ENCODE data around the gene PGR.

The PGR gene

DNA sequence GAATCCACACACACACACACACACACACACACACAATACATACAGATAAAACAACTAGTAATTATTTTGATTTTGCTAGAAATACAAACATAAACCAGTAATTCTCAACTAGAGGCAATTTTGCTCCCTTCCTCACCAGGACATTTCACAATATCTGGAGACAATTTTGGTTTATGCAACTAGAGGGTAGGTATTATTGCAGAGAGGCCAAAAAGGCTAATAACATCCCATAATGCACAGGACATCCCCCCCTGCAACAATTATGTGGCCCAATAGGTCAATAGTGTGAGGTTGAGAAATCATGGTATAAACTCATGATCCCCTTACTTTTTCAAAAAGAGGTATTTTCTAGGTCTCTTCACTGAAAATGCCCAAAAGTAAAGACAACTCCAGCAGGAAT, 29.0 kb downstream of the PGR start:
- H3K9ac ChIP-seq (ENCODE audit: low read length): no peak overlapping the region
- H3K79me2 ChIP-seq (ENCODE audit: insufficient read depth, low read length): no peaks in the 10 kb centered on the region
- no peaks in the 10 kb centered on the region for H3K9me2 ChIP-seq (ENCODE audit: low read depth, low read length)
- H3K36me3 ChIP-seq (ENCODE audit: insufficient read depth, low read length): no peaks in the 10 kb centered on the region
- TF ChIP-seq, protein P1, sequence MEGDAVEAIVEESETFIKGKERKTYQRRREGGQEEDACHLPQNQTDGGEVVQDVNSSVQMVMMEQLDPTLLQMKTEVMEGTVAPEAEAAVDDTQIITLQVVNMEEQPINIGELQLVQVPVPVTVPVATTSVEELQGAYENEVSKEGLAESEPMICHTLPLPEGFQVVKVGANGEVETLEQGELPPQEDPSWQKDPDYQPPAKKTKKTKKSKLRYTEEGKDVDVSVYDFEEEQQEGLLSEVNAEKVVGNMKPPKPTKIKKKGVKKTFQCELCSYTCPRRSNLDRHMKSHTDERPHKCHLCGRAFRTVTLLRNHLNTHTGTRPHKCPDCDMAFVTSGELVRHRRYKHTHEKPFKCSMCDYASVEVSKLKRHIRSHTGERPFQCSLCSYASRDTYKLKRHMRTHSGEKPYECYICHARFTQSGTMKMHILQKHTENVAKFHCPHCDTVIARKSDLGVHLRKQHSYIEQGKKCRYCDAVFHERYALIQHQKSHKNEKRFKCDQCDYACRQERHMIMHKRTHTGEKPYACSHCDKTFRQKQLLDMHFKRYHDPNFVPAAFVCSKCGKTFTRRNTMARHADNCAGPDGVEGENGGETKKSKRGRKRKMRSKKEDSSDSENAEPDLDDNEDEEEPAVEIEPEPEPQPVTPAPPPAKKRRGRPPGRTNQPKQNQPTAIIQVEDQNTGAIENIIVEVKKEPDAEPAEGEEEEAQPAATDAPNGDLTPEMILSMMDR (IDR thresholded peaks at IDR 0.05; ENCODE audit: low read length): no peak
- no peak for TF ChIP-seq EZH2 (IDR thresholded peaks at IDR 0.05; ENCODE audit: borderline replicate concordance, low read length)
- H3K4me2 ChIP-seq (ENCODE audit: low read length): no peak overlapping the region
- H3K9me3 ChIP-seq (ENCODE audit: low read length): no peaks in the 10 kb centered on the region
- H3F3A ChIP-seq (ENCODE audit: insufficient read depth, low read length): no peaks in the 10 kb centered on the region
- H3K4me3 ChIP-seq (ENCODE audit: low read depth, low read length, poor library complexity, severe bottlenecking): no peak overlapping the region
- H3K27ac ChIP-seq (ENCODE audit: low read depth, low read length, poor library complexity, severe bottlenecking): no peak overlapping the region
- H3K27me3 ChIP-seq (ENCODE audit: insufficient read depth, low read length): no peaks in the 10 kb centered on the region
- H2AFZ ChIP-seq (ENCODE audit: low read length): no peak overlapping the region
- no peaks in the 10 kb centered on the region for H3K4me1 ChIP-seq (ENCODE audit: insufficient read depth, low read length, severe bottlenecking)
- H4K20me1 ChIP-seq (ENCODE audit: insufficient read depth, low read length): no peaks in the 10 kb centered on the region

DNA sequence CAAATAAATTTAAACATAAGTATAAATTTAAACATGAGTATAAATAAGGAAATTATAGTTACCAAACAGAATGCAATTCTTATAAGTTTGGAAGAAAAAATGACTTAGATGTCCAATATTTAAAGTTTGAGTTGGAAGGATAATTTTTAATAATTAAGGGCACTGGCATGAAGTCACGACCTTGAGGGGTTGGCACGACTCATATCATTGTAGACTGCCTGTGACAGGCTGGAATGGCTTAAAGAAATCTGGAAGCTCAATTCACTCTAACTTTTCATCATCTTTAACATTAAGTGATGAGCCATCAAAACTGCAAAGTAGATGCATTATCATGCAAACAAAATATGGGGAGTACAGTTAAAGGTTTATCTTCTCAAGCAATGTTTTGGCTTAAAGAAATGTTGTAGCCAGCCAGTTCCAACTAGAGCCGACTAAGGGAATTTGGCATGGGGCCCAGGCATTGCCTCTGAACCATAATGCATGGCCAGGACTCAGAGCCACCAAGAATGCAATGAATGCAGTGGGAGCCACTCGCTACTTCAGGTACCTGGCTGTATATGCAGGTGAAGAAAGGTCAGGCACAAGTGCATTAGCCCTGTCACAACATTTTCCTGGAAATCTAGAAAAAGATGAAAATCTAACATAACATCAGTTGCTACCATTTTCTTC, 33.4 kb downstream of the PGR start:
- H3K9me2 ChIP-seq (ENCODE audit: low read depth, low read length): no peaks in the 10 kb centered on the region
- H4K20me1 ChIP-seq (ENCODE audit: insufficient read depth, low read length): no peaks in the 10 kb centered on the region
- H3K27ac ChIP-seq (ENCODE audit: low read depth, low read length, poor library complexity, severe bottlenecking): no peak overlapping the region
- H3K36me3 ChIP-seq (ENCODE audit: insufficient read depth, low read length): no peaks in the 10 kb centered on the region
- no peak overlapping the region for H3K9ac ChIP-seq (ENCODE audit: low read length)
- no peaks in the 10 kb centered on the region for H3K4me1 ChIP-seq (ENCODE audit: insufficient read depth, low read length, severe bottlenecking)
- no peaks in the 10 kb centered on the region for H3K9me3 ChIP-seq (ENCODE audit: low read length)
- H3K79me2 ChIP-seq (ENCODE audit: insufficient read depth, low read length): no peaks in the 10 kb centered on the region
- TF ChIP-seq EZH2 (IDR thresholded peaks at IDR 0.05; ENCODE audit: borderline replicate concordance, low read length): no peak
- TF ChIP-seq, protein P1 (IDR thresholded peaks at IDR 0.05; ENCODE audit: low read length): no peak
- H3K4me3 ChIP-seq (ENCODE audit: low read depth, low read length, poor library complexity, severe bottlenecking): no peak overlapping the region
- no peaks in the 10 kb centered on the region for H3F3A ChIP-seq (ENCODE audit: insufficient read depth, low read length)
- H3K27me3 ChIP-seq (ENCODE audit: insufficient read depth, low read length): no peaks in the 10 kb centered on the region
- no peak overlapping the region for H2AFZ ChIP-seq (ENCODE audit: low read length)
- no peak overlapping the region for H3K4me2 ChIP-seq (ENCODE audit: low read length)

DNA sequence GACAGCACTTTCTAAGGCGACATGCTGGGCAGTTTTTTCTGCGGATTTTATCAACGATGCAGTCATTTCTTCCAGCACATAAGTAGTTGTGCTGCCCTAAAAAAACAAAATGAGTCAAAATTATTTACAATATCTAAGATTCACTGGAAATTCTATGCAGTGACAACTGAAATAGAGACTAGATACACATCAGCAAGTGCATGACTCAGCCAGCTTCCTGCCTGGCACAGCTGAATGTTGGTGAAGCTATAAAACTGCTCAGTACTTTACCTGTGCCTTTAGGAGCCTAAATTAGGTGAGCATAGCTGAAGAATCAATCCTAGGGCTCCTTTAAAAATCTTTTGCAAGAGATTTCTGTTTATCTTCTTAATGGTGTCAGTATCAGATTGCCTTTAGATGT, 37.8 kb downstream of the PGR start:
- H3K4me3 ChIP-seq (ENCODE audit: low read depth, low read length, poor library complexity, severe bottlenecking): no peak overlapping the region
- H3K4me2 ChIP-seq (ENCODE audit: low read length): no peak overlapping the region
- TF ChIP-seq EZH2 (IDR thresholded peaks at IDR 0.05; ENCODE audit: borderline replicate concordance, low read length): no peak
- TF ChIP-seq, protein P1 (IDR thresholded peaks at IDR 0.05; ENCODE audit: low read length): no peak

More for the DNA sequence above, 37.8 kb downstream of the PGR start:
- Histone ChIP-seq H3K9me3 (ENCODE audit: low read length) (no peaks in the 10 kb centered on the region), H3K27ac (ENCODE audit: low read depth, low read length, poor library complexity, severe bottlenecking) (no peak overlapping the region), H3K79me2 (ENCODE audit: insufficient read depth, low read length) (no peaks in the 10 kb centered on the region), H3K9me2 (ENCODE audit: low read depth, low read length) (no peaks in the 10 kb centered on the region), H2AFZ (ENCODE audit: low read length) (no peak overlapping the region), H4K20me1 (ENCODE audit: insufficient read depth, low read length) (no peaks in the 10 kb centered on the region), H3K9ac (ENCODE audit: low read length) (no peak overlapping the region), H3K4me1 (ENCODE audit: insufficient read depth, low read length, severe bottlenecking) (no peaks in the 10 kb centered on the region), H3K36me3 (ENCODE audit: insufficient read depth, low read length) (no peaks in the 10 kb centered on the region), H3F3A (ENCODE audit: insufficient read depth, low read length) (no peaks in the 10 kb centered on the region), H3K27me3 (ENCODE audit: insufficient read depth, low read length) (no peaks in the 10 kb centered on the region)

Data from OCI-LY1 (cell line).